Superior temporal gyrus (tissue), 1 donor: ENCODE results near the gene FRS2.
"Not testable (repeated sequence)": the region's sequence is repeated elsewhere in the genome, so short reads cannot be mapped to it uniquely, and the experiment has no call there.

ENCODE experiments used
- DNase-seq: peaks from one replicate; pipeline ENCODE4 v3.0.0-alpha.2; 2016; ENCODE audit errors: extremely low spot score

Gene FRS2

GRCh38 chr12:69579029-69579428 lies 108.8 kb downstream of the FRS2 start:
- no peak for DNase-seq

- no peak for DNase-seq
These were observed 109.9 kb downstream of the FRS2 start for GRCh38 chr12:69580074-69580473.

GRCh38 chr12:69583203-69583602 lies 113.0 kb downstream of the FRS2 start:
- DNase-seq = no peak

GRCh38 chr12:69585189-69586062 lies 115.2 kb downstream of the FRS2 start, which contains the start of gene CCT2:
Gene CCT2, plus strand, starts transcription at chr12:69585459. Its CDS starts 63 bp downstream, at chr12:69585522.
- DNase-seq = peak; percentile 99

GRCh38 chr12:69588527-69588926 lies 118.3 kb downstream of the FRS2 start:
- no peak for DNase-seq

- no peak for DNase-seq
These were observed 118.9 kb downstream of the FRS2 start for GRCh38 chr12:69589082-69589481.

GRCh38 chr12:69595689-69596088 lies 125.5 kb downstream of the FRS2 start:
- no peak for DNase-seq

GRCh38 chr12:69598174-69598753 lies 128.1 kb downstream of the FRS2 start:
- DNase-seq = no peak

- DNase-seq = no peak
These were observed 130.6 kb downstream of the FRS2 start for GRCh38 chr12:69600804-69601203.

- no peak for DNase-seq
These were observed 131.9 kb downstream of the FRS2 start for GRCh38 chr12:69601962-69602685.

- no peak for DNase-seq
These were observed 132.8 kb downstream of the FRS2 start for GRCh38 chr12:69602954-69603353.

- DNase-seq = not testable (repeated sequence)
These were observed 133.4 kb downstream of the FRS2 start for GRCh38 chr12:69603556-69603955.

- not testable (repeated sequence) for DNase-seq
These were observed 134.1 kb downstream of the FRS2 start for GRCh38 chr12:69604275-69604674.

GRCh38 chr12:69608114-69608513 lies 137.9 kb downstream of the FRS2 start:
- DNase-seq = no peak

- DNase-seq = no peak
These were observed 139.9 kb downstream of the FRS2 start for GRCh38 chr12:69610126-69610525.

GRCh38 chr12:69610729-69611128 lies 140.5 kb downstream of the FRS2 start, which contains the start of gene LRRC10:
Gene LRRC10, minus strand, starts transcription at chr12:69610907. Its CDS starts 69 bp downstream, at chr12:69610838.
- no peak for DNase-seq

- no peak for DNase-seq
These were observed 143.2 kb downstream of the FRS2 start for GRCh38 chr12:69613351-69613750.

- DNase-seq = no peak
These were observed 145.8 kb downstream of the FRS2 start for GRCh38 chr12:69616025-69616424.

GRCh38 chr12:69619050-69619449 lies 148.9 kb downstream of the FRS2 start:
- no peak for DNase-seq

GRCh38 chr12:69620077-69620476 lies 149.9 kb downstream of the FRS2 start:
- no peak for DNase-seq

- DNase-seq = no peak
These were observed 150.7 kb downstream of the FRS2 start for GRCh38 chr12:69620921-69621320.

- DNase-seq = no peak
These were observed 151.4 kb downstream of the FRS2 start for GRCh38 chr12:69621551-69621950.
